ENCODE results near the gene XPNPEP2.

Gene XPNPEP2

DNA sequence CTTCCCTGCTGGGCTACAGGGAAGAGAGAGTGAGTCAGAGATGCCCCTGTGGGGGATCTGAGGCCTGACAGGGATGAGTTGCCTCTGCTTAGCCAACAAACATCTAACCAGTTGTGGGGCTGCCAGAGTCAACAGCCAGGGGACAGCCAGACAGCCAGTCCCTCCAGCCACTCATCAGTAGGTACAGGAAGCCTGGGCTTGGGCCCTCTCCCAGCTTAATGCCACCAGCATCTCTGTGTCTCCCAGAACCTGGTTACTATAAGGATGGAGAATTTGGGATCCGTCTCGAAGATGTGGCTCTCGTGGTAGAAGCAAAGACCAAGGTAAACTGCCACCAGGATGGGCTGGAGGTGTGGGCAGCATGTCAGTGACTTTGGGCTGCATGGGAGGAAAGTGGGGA lies 23.7 kb downstream of the XPNPEP2 start:
- Histone ChIP-seq H3K79me1 (ENCODE audit: low read length) (no peaks in the 10 kb centered on the region), H3K4me2 (ENCODE audit: low read length) (no peak overlapping the region), H2BK5ac (ENCODE audit: low read length) (no peak overlapping the region), H4K5ac (ENCODE audit: low read length) (no peak overlapping the region), H3K56ac (ENCODE audit: low read length) (no peak overlapping the region), H3K27ac (ENCODE audit: low read depth, low read length) (no peak overlapping the region), H3K4me1 (ENCODE audit: control insufficient read depth, low read depth, low read length) (no peaks in the 10 kb centered on the region), H3K23ac (ENCODE audit: low read length) (no peak overlapping the region), H3K4me3 (ENCODE audit: low read length) (no peak overlapping the region), H2BK120ac (ENCODE audit: low read depth, low read length) (no peak overlapping the region), H3K18ac (ENCODE audit: low read length) (no peak overlapping the region), H3K36me3 (ENCODE audit: control insufficient read depth, insufficient read depth, low read length) (no peaks in the 10 kb centered on the region), H3K4ac (ENCODE audit: low read depth, low read length) (no peak overlapping the region), H4K8ac (ENCODE audit: low read depth, low read length) (no peak overlapping the region), H2AK5ac (ENCODE audit: low read length) (no peak overlapping the region), H3K9ac (ENCODE audit: low read length) (no peak overlapping the region), H2BK15ac (replicated peaks; ENCODE audit: low read depth) (no peak overlapping the region), H3K27me3 (ENCODE audit: insufficient read depth, low read length, poor library complexity) (no peaks in the 10 kb centered on the region), H3K79me2 (ENCODE audit: control insufficient read depth, insufficient read depth, low read length) (no peaks in the 10 kb centered on the region)
- no peak for DNase-seq
- no CpG with 5 or more reads among the region's 3 CpGs for WGBS (ENCODE audit: extremely low coverage, insufficient coverage, low lambda C conversion rate)

DNA sequence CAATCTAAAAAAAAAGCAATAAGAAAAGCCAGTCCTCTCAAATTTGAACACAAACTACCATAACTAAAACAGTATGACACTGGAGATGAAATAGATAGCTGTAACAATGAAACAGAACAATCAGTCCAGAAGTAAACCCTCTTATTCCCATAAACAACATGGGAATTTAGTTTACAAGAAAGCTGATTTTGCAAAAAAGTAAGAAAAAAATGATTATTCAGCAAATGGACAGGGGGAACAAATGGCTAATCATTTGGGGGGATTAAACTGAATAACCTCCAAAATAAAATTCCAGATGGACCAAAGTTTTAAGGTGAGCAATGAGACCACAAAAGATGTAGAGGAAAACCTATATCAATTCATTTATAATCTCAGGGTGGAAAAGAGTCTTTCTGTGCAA lies 24.9 kb downstream of the XPNPEP2 start:
- Histone ChIP-seq H3K79me2 (ENCODE audit: control insufficient read depth, insufficient read depth, low read length) (no peaks in the 10 kb centered on the region), H3K27ac (ENCODE audit: low read depth, low read length) (no peak overlapping the region), H3K4me2 (ENCODE audit: low read length) (no peak overlapping the region), H4K8ac (ENCODE audit: low read depth, low read length) (no peak overlapping the region), H3K27me3 (ENCODE audit: insufficient read depth, low read length, poor library complexity) (no peaks in the 10 kb centered on the region), H3K4ac (ENCODE audit: low read depth, low read length) (no peak overlapping the region), H2BK120ac (ENCODE audit: low read depth, low read length) (no peak overlapping the region), H2AK5ac (ENCODE audit: low read length) (no peak overlapping the region), H3K9ac (ENCODE audit: low read length) (no peak overlapping the region), H3K18ac (ENCODE audit: low read length) (no peak overlapping the region), H3K4me3 (ENCODE audit: low read length) (no peak overlapping the region), H3K36me3 (ENCODE audit: control insufficient read depth, insufficient read depth, low read length) (no peaks in the 10 kb centered on the region), H3K4me1 (ENCODE audit: control insufficient read depth, low read depth, low read length) (no peaks in the 10 kb centered on the region), H3K56ac (ENCODE audit: low read length) (no peak overlapping the region), H3K79me1 (ENCODE audit: low read length) (no peaks in the 10 kb centered on the region), H2BK5ac (ENCODE audit: low read length) (no peak overlapping the region), H2BK15ac (replicated peaks; ENCODE audit: low read depth) (no peak overlapping the region), H3K23ac (ENCODE audit: low read length) (no peak overlapping the region), H4K5ac (ENCODE audit: low read length) (no peak overlapping the region)
- no peak for DNase-seq

DNA sequence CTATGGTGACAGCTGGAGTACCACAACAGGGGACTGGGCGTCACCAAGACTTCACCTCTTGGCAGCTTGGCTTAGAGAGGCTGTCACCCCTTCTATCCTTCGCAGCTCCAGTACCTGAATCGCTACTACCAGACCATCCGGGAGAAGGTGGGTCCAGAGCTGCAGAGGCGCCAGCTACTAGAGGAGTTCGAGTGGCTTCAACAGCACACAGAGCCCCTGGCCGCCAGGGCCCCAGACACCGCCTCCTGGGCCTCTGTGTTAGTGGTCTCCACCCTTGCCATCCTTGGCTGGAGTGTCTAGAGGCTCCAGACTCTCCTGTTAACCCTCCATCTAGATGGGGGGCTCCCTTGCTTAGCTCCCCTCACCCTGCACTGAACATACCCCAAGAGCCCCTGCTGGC lies 29.4 kb downstream of the XPNPEP2 start:
- H3K36me3 ChIP-seq (ENCODE audit: control insufficient read depth, insufficient read depth, low read length), result no peaks in the 10 kb centered on the region
- DNase-seq, result no peak
- H3K27me3 ChIP-seq (ENCODE audit: insufficient read depth, low read length, poor library complexity), result no peaks in the 10 kb centered on the region
- no peak overlapping the region for H3K4ac ChIP-seq (ENCODE audit: low read depth, low read length)
- no peaks in the 10 kb centered on the region for H3K79me2 ChIP-seq (ENCODE audit: control insufficient read depth, insufficient read depth, low read length)
- no CpG with 5 or more reads among the region's 8 CpGs for WGBS (ENCODE audit: extremely low coverage, insufficient coverage, low lambda C conversion rate)
- no peak overlapping the region for H2BK120ac ChIP-seq (ENCODE audit: low read depth, low read length)
- H3K27ac ChIP-seq (ENCODE audit: low read depth, low read length), result no peak overlapping the region
- H2AK5ac ChIP-seq (ENCODE audit: low read length), result no peak overlapping the region
- H3K23ac ChIP-seq (ENCODE audit: low read length), result no peak overlapping the region
- no peak overlapping the region for H2BK5ac ChIP-seq (ENCODE audit: low read length)
- no peak overlapping the region for H2BK15ac ChIP-seq (replicated peaks; ENCODE audit: low read depth)
- H4K8ac ChIP-seq (ENCODE audit: low read depth, low read length), result no peak overlapping the region
- no peak overlapping the region for H3K9ac ChIP-seq (ENCODE audit: low read length)
- no peak overlapping the region for H3K4me3 ChIP-seq (ENCODE audit: low read length)
- no peak overlapping the region for H3K4me2 ChIP-seq (ENCODE audit: low read length)
- H3K18ac ChIP-seq (ENCODE audit: low read length), result no peak overlapping the region
- no peaks in the 10 kb centered on the region for H3K79me1 ChIP-seq (ENCODE audit: low read length)
- H3K56ac ChIP-seq (ENCODE audit: low read length), result no peak overlapping the region
- H3K4me1 ChIP-seq (ENCODE audit: control insufficient read depth, low read depth, low read length), result no peaks in the 10 kb centered on the region
- H4K5ac ChIP-seq (ENCODE audit: low read length), result no peak overlapping the region

DNA sequence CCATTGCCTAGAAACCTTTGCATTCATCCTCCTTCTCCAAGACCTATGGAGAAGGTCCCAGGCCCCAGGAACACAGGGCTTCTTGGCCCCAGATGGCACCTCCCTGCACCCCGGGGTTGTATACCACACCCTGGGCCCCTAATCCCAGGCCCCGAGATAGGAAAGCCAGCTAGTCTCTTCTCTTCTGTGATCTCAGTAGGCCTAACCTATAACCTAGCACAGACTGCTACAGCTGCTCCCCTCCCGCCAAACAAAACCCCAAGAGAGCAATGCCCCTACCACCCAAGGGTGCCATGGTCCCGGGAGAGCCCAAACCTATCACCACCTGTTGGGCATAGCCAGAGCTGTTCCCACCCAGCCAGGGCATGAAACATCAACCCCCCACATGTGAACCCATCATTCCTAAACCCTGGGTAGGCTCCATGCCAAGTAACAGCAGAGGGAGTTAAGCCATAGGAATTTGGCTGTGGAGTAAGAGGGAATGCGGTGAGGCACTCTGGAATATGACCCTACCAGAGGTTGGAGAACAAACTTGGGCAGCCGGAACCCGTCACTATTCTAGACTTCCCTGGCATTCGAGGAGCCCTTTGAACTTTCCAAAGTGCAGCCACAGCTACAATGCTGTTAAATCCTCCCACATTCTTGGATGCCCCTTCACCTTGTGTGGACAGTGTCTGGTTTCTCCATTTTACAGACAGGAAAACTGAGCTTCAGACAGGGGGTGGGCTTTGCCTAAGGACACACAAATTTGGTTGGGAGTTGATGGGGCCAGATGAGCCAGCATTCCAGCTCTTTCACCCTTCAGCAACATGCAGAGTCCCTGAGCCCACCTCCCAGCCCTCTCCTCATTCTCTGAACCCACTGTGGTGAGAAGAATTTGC lies 30.0 kb downstream of the XPNPEP2 start:
- H3K4me1 ChIP-seq (ENCODE audit: control insufficient read depth, low read depth, low read length), result no peaks in the 10 kb centered on the region
- no peaks in the 10 kb centered on the region for H3K36me3 ChIP-seq (ENCODE audit: control insufficient read depth, insufficient read depth, low read length)
- H3K9ac ChIP-seq (ENCODE audit: low read length), result no peak overlapping the region
- no peak overlapping the region for H3K23ac ChIP-seq (ENCODE audit: low read length)
- no peak overlapping the region for H2BK15ac ChIP-seq (replicated peaks; ENCODE audit: low read depth)
- H3K56ac ChIP-seq (ENCODE audit: low read length), result no peak overlapping the region
- H2BK5ac ChIP-seq (ENCODE audit: low read length), result no peak overlapping the region
- no peak overlapping the region for H3K4ac ChIP-seq (ENCODE audit: low read depth, low read length)
- H3K79me2 ChIP-seq (ENCODE audit: control insufficient read depth, insufficient read depth, low read length), result no peaks in the 10 kb centered on the region
- no peak overlapping the region for H2BK120ac ChIP-seq (ENCODE audit: low read depth, low read length)
- no peaks in the 10 kb centered on the region for H3K79me1 ChIP-seq (ENCODE audit: low read length)
- H3K27ac ChIP-seq (ENCODE audit: low read depth, low read length), result no peak overlapping the region
- H3K27me3 ChIP-seq (ENCODE audit: insufficient read depth, low read length, poor library complexity), result no peaks in the 10 kb centered on the region
- no peak overlapping the region for H3K4me3 ChIP-seq (ENCODE audit: low read length)
- H2AK5ac ChIP-seq (ENCODE audit: low read length), result no peak overlapping the region
- H4K5ac ChIP-seq (ENCODE audit: low read length), result no peak overlapping the region
- no peak overlapping the region for H3K4me2 ChIP-seq (ENCODE audit: low read length)
- no peak overlapping the region for H3K18ac ChIP-seq (ENCODE audit: low read length)
- WGBS (ENCODE audit: extremely low coverage, insufficient coverage, low lambda C conversion rate), result no CpG with 5 or more reads among the region's 8 CpGs
- H4K8ac ChIP-seq (ENCODE audit: low read depth, low read length), result no peak overlapping the region
- DNase-seq, result no peak

DNA sequence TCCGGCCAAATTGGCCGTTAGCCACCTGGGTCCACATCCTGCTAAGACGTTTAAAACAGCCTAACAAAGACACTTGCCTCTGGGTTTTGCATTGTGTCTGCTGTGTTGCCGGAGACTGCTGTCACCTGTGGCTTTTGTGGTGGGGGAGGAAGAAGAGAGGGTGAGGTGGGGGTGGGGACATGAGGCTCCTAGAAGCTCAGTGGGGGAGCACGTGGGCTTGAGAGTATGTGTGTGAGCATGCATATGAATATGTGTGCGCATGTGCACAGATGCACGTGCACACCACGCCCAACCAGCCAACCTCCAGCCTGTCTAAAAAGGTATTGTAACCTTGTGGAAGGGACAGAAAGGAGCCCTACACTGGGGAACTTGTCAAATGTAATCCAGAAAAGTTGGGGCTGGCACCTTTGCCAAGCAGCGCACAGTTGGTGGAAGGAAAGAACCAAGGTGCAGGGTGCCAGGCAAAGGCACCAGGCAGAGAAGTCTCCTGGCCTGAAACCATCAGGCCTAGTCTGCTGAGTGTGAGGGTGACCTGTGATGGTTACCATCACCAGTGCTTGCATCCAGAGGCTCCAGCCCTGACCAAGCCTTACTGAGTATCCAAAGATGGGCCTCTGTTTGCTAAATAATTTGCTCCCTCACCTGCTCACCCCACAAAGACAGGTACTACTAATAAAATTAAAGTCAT lies 30.8 kb downstream of the XPNPEP2 start:
- Histone ChIP-seq H3K18ac (ENCODE audit: low read length) (no peak overlapping the region), H2BK120ac (ENCODE audit: low read depth, low read length) (no peak overlapping the region), H3K36me3 (ENCODE audit: control insufficient read depth, insufficient read depth, low read length) (no peaks in the 10 kb centered on the region), H2BK15ac (replicated peaks; ENCODE audit: low read depth) (no peak overlapping the region), H3K4me2 (ENCODE audit: low read length) (no peak overlapping the region), H3K4me3 (ENCODE audit: low read length) (no peak overlapping the region), H3K79me1 (ENCODE audit: low read length) (no peaks in the 10 kb centered on the region), H3K4ac (ENCODE audit: low read depth, low read length) (no peak overlapping the region), H4K5ac (ENCODE audit: low read length) (no peak overlapping the region), H2BK5ac (ENCODE audit: low read length) (no peak overlapping the region), H3K56ac (ENCODE audit: low read length) (no peak overlapping the region), H3K4me1 (ENCODE audit: control insufficient read depth, low read depth, low read length) (no peaks in the 10 kb centered on the region), H2AK5ac (ENCODE audit: low read length) (no peak overlapping the region), H3K27me3 (ENCODE audit: insufficient read depth, low read length, poor library complexity) (no peaks in the 10 kb centered on the region), H4K8ac (ENCODE audit: low read depth, low read length) (no peak overlapping the region), H3K79me2 (ENCODE audit: control insufficient read depth, insufficient read depth, low read length) (no peaks in the 10 kb centered on the region), H3K9ac (ENCODE audit: low read length) (no peak overlapping the region), H3K27ac (ENCODE audit: low read depth, low read length) (no peak overlapping the region), H3K23ac (ENCODE audit: low read length) (no peak overlapping the region)
- DNase-seq, result no peak
- WGBS (ENCODE audit: extremely low coverage, insufficient coverage, low lambda C conversion rate), result no CpG with 5 or more reads among the region's 9 CpGs
